ENCODE measurements around the gene HDAC4. TPM values are rescaled to one million over a fixed set of nuclear protein-coding genes. Genes with fewer than 3 reads are reported as not detected.

The HDAC4 gene
- total RNA-seq, 1 donor from 2014 or later, result 46.2 TPM

DNA sequence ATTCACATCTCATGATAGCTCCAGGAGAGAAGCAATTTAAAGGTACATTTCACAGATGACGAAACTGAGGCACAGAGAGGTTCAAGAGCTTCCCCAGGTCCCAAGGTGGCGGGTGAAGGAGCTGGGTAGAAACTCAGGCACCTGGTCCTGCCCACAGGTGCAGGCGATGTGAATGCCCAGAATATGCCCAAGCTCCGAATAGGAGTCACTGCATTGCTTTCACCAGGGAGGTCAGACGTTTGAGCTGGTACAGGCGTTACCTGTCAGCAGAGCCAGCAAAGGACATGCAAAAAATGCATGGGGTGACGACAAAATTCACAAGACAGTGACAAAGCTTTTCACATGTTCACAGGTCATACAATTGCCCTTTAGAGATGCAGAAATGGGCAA lies 247.9 kb downstream of the HDAC4 start:
- Mint-ChIP-seq H3K27me3 (no peaks in the 10 kb centered on the region), H3K4me1 (ENCODE audit: low read depth) (no peaks in the 10 kb centered on the region), H3K36me3 (ENCODE audit: insufficient read depth) (peaks cover 8% of the 10 kb centered on the region), H3K4me3 (ENCODE audit: low read depth) (no peak overlapping the region), H3K9me3 (ENCODE audit: low read depth) (no peaks in the 10 kb centered on the region), H3K27ac (no peak overlapping the region)
- TF ChIP-seq, protein P1, sequence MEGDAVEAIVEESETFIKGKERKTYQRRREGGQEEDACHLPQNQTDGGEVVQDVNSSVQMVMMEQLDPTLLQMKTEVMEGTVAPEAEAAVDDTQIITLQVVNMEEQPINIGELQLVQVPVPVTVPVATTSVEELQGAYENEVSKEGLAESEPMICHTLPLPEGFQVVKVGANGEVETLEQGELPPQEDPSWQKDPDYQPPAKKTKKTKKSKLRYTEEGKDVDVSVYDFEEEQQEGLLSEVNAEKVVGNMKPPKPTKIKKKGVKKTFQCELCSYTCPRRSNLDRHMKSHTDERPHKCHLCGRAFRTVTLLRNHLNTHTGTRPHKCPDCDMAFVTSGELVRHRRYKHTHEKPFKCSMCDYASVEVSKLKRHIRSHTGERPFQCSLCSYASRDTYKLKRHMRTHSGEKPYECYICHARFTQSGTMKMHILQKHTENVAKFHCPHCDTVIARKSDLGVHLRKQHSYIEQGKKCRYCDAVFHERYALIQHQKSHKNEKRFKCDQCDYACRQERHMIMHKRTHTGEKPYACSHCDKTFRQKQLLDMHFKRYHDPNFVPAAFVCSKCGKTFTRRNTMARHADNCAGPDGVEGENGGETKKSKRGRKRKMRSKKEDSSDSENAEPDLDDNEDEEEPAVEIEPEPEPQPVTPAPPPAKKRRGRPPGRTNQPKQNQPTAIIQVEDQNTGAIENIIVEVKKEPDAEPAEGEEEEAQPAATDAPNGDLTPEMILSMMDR (IDR thresholded peaks at IDR 0.05; ENCODE audit: unreplicated experiment), result no peak
- DNase-seq (ENCODE audit: low spot score, unreplicated experiment), result no peak

GRCh38 chr2:239152239-239152915 lies 248.4 kb downstream of the HDAC4 start:
- DNase-seq (ENCODE audit: low spot score, unreplicated experiment), result no peak
- Mint-ChIP-seq H3K36me3 (ENCODE audit: insufficient read depth) (peaks cover 8% of the 10 kb centered on the region), H3K4me3 (ENCODE audit: low read depth) (no peak overlapping the region), H3K27me3 (no peaks in the 10 kb centered on the region), H3K9me3 (ENCODE audit: low read depth) (no peaks in the 10 kb centered on the region), H3K4me1 (ENCODE audit: low read depth) (no peaks in the 10 kb centered on the region), H3K27ac (no peak overlapping the region)
- TF ChIP-seq, protein P1 (IDR thresholded peaks at IDR 0.05; ENCODE audit: unreplicated experiment), result no peak

DNA sequence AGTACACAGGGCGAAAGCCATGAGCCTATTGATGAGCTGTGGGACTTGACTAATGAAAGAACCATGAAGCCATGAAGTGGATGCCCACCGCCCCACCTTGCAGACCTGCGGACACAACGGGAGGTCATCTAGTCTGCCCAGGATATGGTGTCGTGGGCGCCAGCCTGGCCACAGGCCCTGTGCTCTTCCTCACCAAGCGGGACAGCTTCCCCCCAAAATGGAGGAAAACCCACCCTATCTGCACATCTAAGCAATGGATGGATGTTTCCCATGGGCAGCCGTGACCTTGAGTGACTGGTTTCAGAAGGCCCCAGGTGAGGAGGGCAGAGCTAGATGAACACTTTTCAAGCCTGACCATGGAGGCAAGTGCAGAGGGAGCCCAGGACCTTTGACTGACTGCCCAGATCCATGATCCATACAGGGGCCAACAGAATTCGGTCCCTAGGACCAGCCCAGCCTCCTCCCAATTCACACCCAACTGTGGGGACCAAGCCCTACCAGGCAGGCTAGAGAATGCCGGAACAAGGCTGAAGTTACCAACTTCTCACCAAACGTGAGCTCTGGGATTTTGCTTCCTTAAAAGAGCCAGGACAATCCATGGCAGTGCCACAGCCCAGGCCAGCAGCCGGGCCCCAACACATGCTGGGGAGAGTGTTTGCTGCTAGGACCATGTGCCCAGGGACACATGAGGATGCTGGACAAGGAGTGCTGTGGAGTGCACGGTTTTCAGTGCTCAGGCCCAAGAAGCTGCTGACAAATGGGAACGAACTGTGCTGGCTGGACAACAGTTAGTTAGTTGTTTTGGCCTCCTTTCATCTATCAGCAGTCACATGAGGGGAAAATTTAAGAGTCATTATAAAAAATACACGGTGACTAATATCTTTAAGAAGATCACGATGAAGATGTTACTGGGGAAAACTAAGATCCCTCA lies 249.4 kb downstream of the HDAC4 start:
- Mint-ChIP-seq H3K27me3 (no peaks in the 10 kb centered on the region), H3K36me3 (ENCODE audit: insufficient read depth) (peaks cover 8% of the 10 kb centered on the region), H3K9me3 (ENCODE audit: low read depth) (no peaks in the 10 kb centered on the region), H3K4me3 (ENCODE audit: low read depth) (no peak overlapping the region), H3K4me1 (ENCODE audit: low read depth) (no peaks in the 10 kb centered on the region), H3K27ac (no peak overlapping the region)
- DNase-seq (ENCODE audit: low spot score, unreplicated experiment), result no peak
- TF ChIP-seq, protein P1 (IDR thresholded peaks at IDR 0.05; ENCODE audit: unreplicated experiment), result no peak

- no peak for DNase-seq (ENCODE audit: low spot score, unreplicated experiment)
- no peak overlapping the region for H3K4me3 Mint-ChIP-seq (ENCODE audit: low read depth)
- no peak overlapping the region for H3K27ac Mint-ChIP-seq
- peaks cover 8% of the 10 kb centered on the region for H3K36me3 Mint-ChIP-seq (ENCODE audit: insufficient read depth)
- H3K27me3 Mint-ChIP-seq, result no peaks in the 10 kb centered on the region
- no peaks in the 10 kb centered on the region for H3K4me1 Mint-ChIP-seq (ENCODE audit: low read depth)
- TF ChIP-seq, protein P1 (IDR thresholded peaks at IDR 0.05; ENCODE audit: unreplicated experiment), result no peak
- no peaks in the 10 kb centered on the region for H3K9me3 Mint-ChIP-seq (ENCODE audit: low read depth)
Measured at GRCh38 chr2:239150125-239151011, 250.5 kb downstream of the HDAC4 start.

- Mint-ChIP-seq H3K4me1 (ENCODE audit: low read depth) (peaks cover 4% of the 10 kb centered on the region), H3K9me3 (ENCODE audit: low read depth) (no peaks in the 10 kb centered on the region), H3K4me3 (ENCODE audit: low read depth) (no peak overlapping the region), H3K36me3 (ENCODE audit: insufficient read depth) (peaks cover 8% of the 10 kb centered on the region), H3K27ac (no peak overlapping the region), H3K27me3 (no peaks in the 10 kb centered on the region)
- TF ChIP-seq, protein P1 (IDR thresholded peaks at IDR 0.05; ENCODE audit: unreplicated experiment), result no peak
- DNase-seq (ENCODE audit: low spot score, unreplicated experiment), result no peak
Measured at GRCh38 chr2:239149501-239149900, 251.3 kb downstream of the HDAC4 start.
